ENCODE results near the gene WWTR1.

DNA sequence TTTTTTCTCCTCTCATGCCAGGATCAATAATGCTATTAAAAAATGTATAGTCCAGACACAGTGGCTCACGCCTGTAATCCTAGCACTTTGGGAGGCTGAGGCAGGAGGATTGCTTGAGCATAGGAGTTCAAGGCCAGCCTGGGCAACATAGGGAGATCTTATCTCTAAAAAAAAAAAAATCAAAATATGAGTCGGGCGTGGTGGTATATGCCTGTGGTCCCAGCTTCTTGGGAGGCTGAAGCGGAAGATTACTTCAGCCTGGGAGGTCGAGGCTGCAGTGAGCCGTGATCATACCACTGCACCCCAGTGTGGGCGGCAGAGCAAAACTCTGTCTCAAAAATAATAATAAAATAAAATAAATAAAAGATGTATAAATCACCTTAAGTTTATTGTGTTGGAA, 75.4 kb downstream of the WWTR1 start:
- TF ChIP-seq NFE2L1 (CRISPR knock-in tag; IDR thresholded peaks at IDR 0.05), result no peak
- TF ChIP-seq, protein P1, sequence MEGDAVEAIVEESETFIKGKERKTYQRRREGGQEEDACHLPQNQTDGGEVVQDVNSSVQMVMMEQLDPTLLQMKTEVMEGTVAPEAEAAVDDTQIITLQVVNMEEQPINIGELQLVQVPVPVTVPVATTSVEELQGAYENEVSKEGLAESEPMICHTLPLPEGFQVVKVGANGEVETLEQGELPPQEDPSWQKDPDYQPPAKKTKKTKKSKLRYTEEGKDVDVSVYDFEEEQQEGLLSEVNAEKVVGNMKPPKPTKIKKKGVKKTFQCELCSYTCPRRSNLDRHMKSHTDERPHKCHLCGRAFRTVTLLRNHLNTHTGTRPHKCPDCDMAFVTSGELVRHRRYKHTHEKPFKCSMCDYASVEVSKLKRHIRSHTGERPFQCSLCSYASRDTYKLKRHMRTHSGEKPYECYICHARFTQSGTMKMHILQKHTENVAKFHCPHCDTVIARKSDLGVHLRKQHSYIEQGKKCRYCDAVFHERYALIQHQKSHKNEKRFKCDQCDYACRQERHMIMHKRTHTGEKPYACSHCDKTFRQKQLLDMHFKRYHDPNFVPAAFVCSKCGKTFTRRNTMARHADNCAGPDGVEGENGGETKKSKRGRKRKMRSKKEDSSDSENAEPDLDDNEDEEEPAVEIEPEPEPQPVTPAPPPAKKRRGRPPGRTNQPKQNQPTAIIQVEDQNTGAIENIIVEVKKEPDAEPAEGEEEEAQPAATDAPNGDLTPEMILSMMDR (IDR thresholded peaks at IDR 0.05), result no peak

Data from WTC11 (cell line).